ENCODE data around the gene MAST4. TPM values are rescaled to one million over a fixed set of nuclear protein-coding genes. Genes with fewer than 3 reads are reported as not detected.
A peak's percentile ranks its signal among the peaks of the same experiment; 100 is the strongest.

The MAST4 gene
- total RNA-seq, 4 donors from 2014 or later: 55.3 to 148 (median 110) TPM

- Histone ChIP-seq H3K27ac (no peak overlapping the region), H3K4me1 (peaks cover 0 to 14% (median 7%) of the 10 kb centered on the region in 3 donors), H3K36me3 (no peaks in the 10 kb centered on the region), H3K4me3 (no peak overlapping the region), H3K27me3 (no peaks in the 10 kb centered on the region), H3K9me3 (no peaks in the 10 kb centered on the region)
- TF ChIP-seq, protein P1, sequence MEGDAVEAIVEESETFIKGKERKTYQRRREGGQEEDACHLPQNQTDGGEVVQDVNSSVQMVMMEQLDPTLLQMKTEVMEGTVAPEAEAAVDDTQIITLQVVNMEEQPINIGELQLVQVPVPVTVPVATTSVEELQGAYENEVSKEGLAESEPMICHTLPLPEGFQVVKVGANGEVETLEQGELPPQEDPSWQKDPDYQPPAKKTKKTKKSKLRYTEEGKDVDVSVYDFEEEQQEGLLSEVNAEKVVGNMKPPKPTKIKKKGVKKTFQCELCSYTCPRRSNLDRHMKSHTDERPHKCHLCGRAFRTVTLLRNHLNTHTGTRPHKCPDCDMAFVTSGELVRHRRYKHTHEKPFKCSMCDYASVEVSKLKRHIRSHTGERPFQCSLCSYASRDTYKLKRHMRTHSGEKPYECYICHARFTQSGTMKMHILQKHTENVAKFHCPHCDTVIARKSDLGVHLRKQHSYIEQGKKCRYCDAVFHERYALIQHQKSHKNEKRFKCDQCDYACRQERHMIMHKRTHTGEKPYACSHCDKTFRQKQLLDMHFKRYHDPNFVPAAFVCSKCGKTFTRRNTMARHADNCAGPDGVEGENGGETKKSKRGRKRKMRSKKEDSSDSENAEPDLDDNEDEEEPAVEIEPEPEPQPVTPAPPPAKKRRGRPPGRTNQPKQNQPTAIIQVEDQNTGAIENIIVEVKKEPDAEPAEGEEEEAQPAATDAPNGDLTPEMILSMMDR (IDR thresholded peaks at IDR 0.05): no peak
- TF ChIP-seq POLR2A (IDR thresholded peaks at IDR 0.05): no peak
- intact Hi-C loops (cut with DNase I): no loop called here
- no peak for DNase-seq
- 61 to 64% methylated on average over 4 to 5 of the region's 5 CpGs for WGBS, 2 donors
Observed at GRCh38 chr5:67190861-67191260, 594.7 kb downstream of the MAST4 start.

DNA sequence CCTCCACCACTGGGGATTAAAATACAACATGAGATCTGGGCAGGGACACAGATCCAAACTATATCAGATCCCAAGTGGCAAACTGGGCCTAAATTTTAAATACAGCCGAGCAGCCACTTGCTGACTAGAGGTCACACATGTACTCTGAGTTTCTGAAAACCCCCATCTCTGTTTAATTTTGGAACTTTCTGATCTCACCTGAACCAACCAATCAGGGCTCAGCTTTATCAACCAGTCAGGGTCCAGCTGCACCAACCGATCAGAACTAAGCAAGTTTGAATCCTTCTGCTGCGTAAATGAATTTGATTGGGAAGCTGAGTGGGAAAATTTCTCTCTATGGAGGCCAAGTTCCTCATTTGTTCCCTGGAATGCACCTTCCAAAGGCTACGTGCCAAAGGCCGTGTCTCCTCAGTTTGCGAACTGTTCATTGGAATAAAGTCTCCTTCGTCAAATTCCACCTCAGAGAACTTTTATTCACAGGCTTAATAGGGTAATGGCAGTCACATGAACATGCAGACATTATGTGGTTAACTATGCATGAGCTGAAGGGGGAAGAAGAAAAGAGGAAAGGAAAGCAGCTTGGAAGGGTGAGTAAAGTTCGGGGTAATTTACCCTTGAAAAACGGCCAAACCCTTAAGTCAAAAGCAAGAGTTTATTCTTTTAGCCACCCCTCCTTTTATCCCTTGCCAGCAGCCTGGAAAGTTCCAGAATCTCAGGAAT, 596.7 kb downstream of the MAST4 start:
- intact Hi-C loops (cut with DNase I): no loop called here
- H3K27ac ChIP-seq: peak overlapping the region in 3 of 4 donors; percentile 16 to 59 (median 29)
- H3K4me1 ChIP-seq: peaks cover 0 to 14% (median 11%) of the 10 kb centered on the region in 3 donors
- no peak for TF ChIP-seq POLR2A (IDR thresholded peaks at IDR 0.05)
- TF ChIP-seq, protein P1 (IDR thresholded peaks at IDR 0.05): no peak
- H3K36me3 ChIP-seq: no peaks in the 10 kb centered on the region
- 55 to 59% methylated on average over 9 of the region's 9 CpGs for WGBS, 2 donors
- DNase-seq: no peak
- H3K27me3 ChIP-seq: no peaks in the 10 kb centered on the region
- H3K4me3 ChIP-seq: peak overlapping the region in 1 of 4 donors; percentile 17
- no peaks in the 10 kb centered on the region for H3K9me3 ChIP-seq

- Histone ChIP-seq H3K4me3 (no peak overlapping the region), H3K27me3 (no peaks in the 10 kb centered on the region), H3K36me3 (no peaks in the 10 kb centered on the region), H3K27ac (peak overlapping the region in 3 of 4 donors; percentile 16 to 59 (median 29)), H3K4me1 (peaks cover 0 to 14% (median 11%) of the 10 kb centered on the region in 3 donors), H3K9me3 (no peaks in the 10 kb centered on the region)
- TF ChIP-seq, protein P1 (IDR thresholded peaks at IDR 0.05): no peak
- TF ChIP-seq POLR2A (IDR thresholded peaks at IDR 0.05): no peak
- WGBS, 2 donors: 31 to 39% methylated on average over 2 of the region's 2 CpGs
- intact Hi-C loops (cut with DNase I): no loop called here
- no peak for DNase-seq
Observed at GRCh38 chr5:67193439-67193807, 597.2 kb downstream of the MAST4 start.

DNA sequence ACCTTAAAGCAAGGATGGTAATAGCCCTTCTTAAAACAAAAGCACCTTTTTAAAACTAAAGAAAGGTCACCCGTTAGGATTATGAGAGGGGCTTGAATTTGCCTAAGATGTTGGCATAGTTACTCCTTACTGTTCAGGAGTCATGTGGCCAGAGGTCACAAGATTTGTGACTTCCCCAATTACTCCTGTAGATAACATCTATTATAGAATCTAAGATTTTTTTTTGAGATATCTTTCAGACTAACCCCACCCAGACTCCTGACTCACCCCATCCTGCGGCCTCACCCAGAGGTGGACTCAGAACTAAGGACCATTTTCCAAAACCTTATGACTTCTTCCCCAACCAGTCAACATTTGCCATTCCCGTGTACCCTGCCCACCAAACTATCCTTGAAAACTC, 598.0 kb downstream of the MAST4 start:
- H3K36me3 ChIP-seq: no peaks in the 10 kb centered on the region
- no peak overlapping the region for H3K4me3 ChIP-seq
- no peak for DNase-seq
- WGBS, 2 donors: 62 to 90% methylated on average over 3 of the region's 3 CpGs
- no peaks in the 10 kb centered on the region for H3K9me3 ChIP-seq
- no peaks in the 10 kb centered on the region for H3K27me3 ChIP-seq
- intact Hi-C loops (cut with DNase I): no loop called here
- peak overlapping the region in 3 of 4 donors; percentile 16 to 29 (median 22) for H3K27ac ChIP-seq
- no peak for TF ChIP-seq POLR2A (IDR thresholded peaks at IDR 0.05)
- TF ChIP-seq, protein P1 (IDR thresholded peaks at IDR 0.05): no peak
- H3K4me1 ChIP-seq: peaks cover 0 to 14% (median 11%) of the 10 kb centered on the region in 3 donors

GRCh38 chr5:67195406-67196275, 599.4 kb downstream of the MAST4 start:
- no peaks in the 10 kb centered on the region for H3K27me3 ChIP-seq
- intact Hi-C loops (cut with DNase I): no loop called here
- no peaks in the 10 kb centered on the region for H3K9me3 ChIP-seq
- TF ChIP-seq, protein P1 (IDR thresholded peaks at IDR 0.05): no peak
- no peak for TF ChIP-seq POLR2A (IDR thresholded peaks at IDR 0.05)
- peaks cover 0 to 14% (median 11%) of the 10 kb centered on the region in 3 donors for H3K4me1 ChIP-seq
- WGBS, 2 donors: 59 to 88% methylated on average over 6 to 7 of the region's 7 CpGs
- H3K4me3 ChIP-seq: peak overlapping the region in 1 of 4 donors; percentile 35
- H3K36me3 ChIP-seq: no peaks in the 10 kb centered on the region
- no peak for DNase-seq
- peak overlapping the region in 1 of 4 donors; percentile 21 for H3K27ac ChIP-seq

Measured in esophagus squamous epithelium (tissue), 5 donors.